HL-60 (cell line): ENCODE data around the gene TP53TG5.
A peak's percentile ranks its signal among the peaks of the same experiment; 100 is the strongest.

Experiments
- DNase-seq, 2 experiments: peaks; one replicate each; pipeline ENCODE4 v3.0.0-alpha.2; 2010 to 2020; ENCODE audit warnings: low read depth in 1 of 2, low spot score in 1 of 2
- H3K27ac ChIP-seq: fragments of 250-450 bp; sonication (Bioruptor Pico); replicated peaks from 2 replicates; pipeline ENCODE4 v1.5.1; 2020; ENCODE audit warnings: mild to moderate bottlenecking, moderate library complexity
- H3K27me3 ChIP-seq: fragments of 250-450 bp; sonication (Bioruptor Pico); 2 replicates; pipeline ENCODE4 v1.5.1; 2021; ENCODE audit warnings: mild to moderate bottlenecking, moderate library complexity; ENCODE audit not compliant: insufficient read depth, poor library complexity, severe bottlenecking
- H3K4me3 ChIP-seq: replicated peaks from 2 replicates; pipeline ENCODE4 v1.5.1; 2011; ENCODE audit warnings: mild to moderate bottlenecking, control low read depth, low read length; ENCODE audit not compliant: insufficient read depth
- CTCF ChIP-seq: IDR thresholded peaks from one replicate; pipeline ENCODE4 v1.5.1; 2011; ENCODE audit warnings: low read length, control low read depth, inconsistent platforms; ENCODE audit not compliant: insufficient read depth
- GABPA ChIP-seq: IDR thresholded peaks from 2 replicates; pipeline ENCODE4 v1.6.1; 2012; ENCODE audit warnings: low read depth
- POLR2AphosphoS5 ChIP-seq: IDR thresholded peaks from 2 replicates; pipeline ENCODE4 v1.6.1; 2012; ENCODE audit warnings: low read depth
- REST ChIP-seq: IDR thresholded peaks from 2 replicates; pipeline ENCODE4 v1.6.1; 2012; ENCODE audit warnings: low read depth; ENCODE audit not compliant: insufficient replicate concordance
- SPI1 ChIP-seq: IDR thresholded peaks from 2 replicates; pipeline ENCODE4 v1.6.1; 2012; ENCODE audit warnings: low read depth, mild to moderate bottlenecking, borderline replicate concordance

The TP53TG5 gene

GRCh38 chr20:45347936-45348778, 30.0 kb downstream of the TP53TG5 start, which contains the start of gene SDC4:
TSS of gene SDC4 (minus strand) at chr20:45348424. CDS start at chr20:45348384, 40 bp downstream.
- Histone ChIP-seq H3K27ac (no peak within 1 kb of the TSS), H3K27me3 (peaks cover 10% of the 10 kb centered on the region), H3K4me3 (peak within 1 kb of the TSS; percentile 38)
- no peak for DNase-seq
- TF ChIP-seq CTCF (no peak), REST (no peak), GABPA (no peak), POLR2AphosphoS5 (no peak), SPI1 (no peak)

- Histone ChIP-seq H3K27ac (no peak overlapping the region), H3K27me3 (peaks cover 10% of the 10 kb centered on the region), H3K4me3 (peak overlapping the region; percentile 38; the same call in 1 of the 2 replicates)
- no peak for DNase-seq
- no peak for TF ChIP-seq POLR2AphosphoS5
Observed at GRCh38 chr20:45347297-45347935, 30.7 kb downstream of the TP53TG5 start.

- TF ChIP-seq POLR2AphosphoS5 = no peak
- Histone ChIP-seq H3K4me3 (no peak overlapping the region), H3K27me3 (peaks cover 10% of the 10 kb centered on the region), H3K27ac (no peak overlapping the region)
- no peak for DNase-seq
Observed at GRCh38 chr20:45346851-45347250, 31.3 kb downstream of the TP53TG5 start.

- DNase-seq = no peak
- Histone ChIP-seq H3K4me3 (no peak overlapping the region), H3K27me3 (peaks cover 10% of the 10 kb centered on the region), H3K27ac (no peak overlapping the region)
- TF ChIP-seq CTCF = no peak
Observed at GRCh38 chr20:45346291-45346718, 31.8 kb downstream of the TP53TG5 start.

- no peak for TF ChIP-seq REST
- TF ChIP-seq SPI1 = no peak
- no peak for TF ChIP-seq GABPA
- TF ChIP-seq CTCF = no peak
- TF ChIP-seq POLR2AphosphoS5 = no peak
- no peak overlapping the region for H3K4me3 ChIP-seq
- H3K27ac ChIP-seq = no peak overlapping the region
- no peak for DNase-seq
- H3K27me3 ChIP-seq = peaks cover 10% of the 10 kb centered on the region
Observed at GRCh38 chr20:45345104-45345936, 32.8 kb downstream of the TP53TG5 start.
